Gastroesophageal sphincter (tissue), 3 donors: ENCODE results near the gene VAV3.

Source experiments
- CTCF ChIP-seq, 4 experiments: fragments of 200-600 bp in 2 of 4; fragments of 450-650 bp in 2 of 4; sonication (generic) in 1 of 4; IDR thresholded peaks; one replicate each; pipeline ENCODE4 v1.5.1; 2017 to 2019; ENCODE audit warnings: antibody characterized with exemption in 4 of 4, mild to moderate bottlenecking in 2 of 4, moderate library complexity in 2 of 4
- POLR2A ChIP-seq, 2 donors: fragments of 450-650 bp; IDR thresholded peaks; one replicate each; pipeline ENCODE4 v1.6.1; 2017; ENCODE audit warnings: antibody characterized with exemption in 2 of 2, mild to moderate bottlenecking in 2 of 2, moderate library complexity in 1 of 2

- TF ChIP-seq POLR2A (IDR thresholded peaks at IDR 0.05) (no peak), CTCF (IDR thresholded peaks at IDR 0.05) (no peak)
Measured at GRCh38 chr1:107976431-107976830, 11.5 kb upstream of the VAV3 start.
